SK-N-MC (cell line): ENCODE data around the gene POLR2C.

Experiments
- EZH2 ChIP-seq: fragments of 200-600 bp; sonication (generic); IDR thresholded peaks from one replicate; pipeline ENCODE4 v1.6.1; 2017; ENCODE audit warnings: antibody characterized with exemption
- POLR2AphosphoS5 ChIP-seq: IDR thresholded peaks from 2 replicates; pipeline ENCODE4 v1.6.1; 2012; ENCODE audit warnings: mild to moderate bottlenecking, low read depth, low read length, borderline replicate concordance

GRCh38 chr16:57504001-57504400, 41.5 kb downstream of the POLR2C start:
- TF ChIP-seq POLR2AphosphoS5 = no peak
- no peak for TF ChIP-seq EZH2
